SK-N-SH treated with all-trans-retinoic acid at 6 μM for 48 hours (cell line): ENCODE measurements around the gene QPCTL.
A peak's percentile ranks its signal among the peaks of the same experiment; 100 is the strongest.

Source experiments
- ATAC-seq: fragments of 200-7000 bp; cut with Tn5 transposase; 3 replicates; pipeline ENCODE4 v1.9.1; 2020; ENCODE audit warnings: mild to moderate bottlenecking, moderate library complexity
- BACH2 ChIP-seq: fragments of 250-450 bp; sonication (Bioruptor Pico); IDR thresholded peaks from 2 replicates; pipeline ENCODE4 v1.9.0; 2021; ENCODE audit warnings: mild to moderate bottlenecking, borderline replicate concordance
- ESRRG ChIP-seq: fragments of 250-450 bp; sonication (Bioruptor Pico); IDR thresholded peaks from 2 replicates; pipeline ENCODE4 v1.6.1; 2021; ENCODE audit warnings: mild to moderate bottlenecking
- GLIS3 ChIP-seq: fragments of 250-450 bp; sonication (Bioruptor Pico); IDR thresholded peaks from 2 replicates; pipeline ENCODE4 v1.5.0; 2020; ENCODE audit warnings: mild to moderate bottlenecking, moderate library complexity
- ISL1 ChIP-seq: fragments of 250-450 bp; sonication (Bioruptor Pico); IDR thresholded peaks from 2 replicates; pipeline ENCODE4 v2.1.2; 2022; ENCODE audit warnings: mild to moderate bottlenecking, moderate library complexity
- OSR1 ChIP-seq: fragments of 250-450 bp; sonication (Bioruptor Pico); IDR thresholded peaks from 2 replicates; pipeline ENCODE4 v1.8.0; 2022; ENCODE audit warnings: moderate library complexity, mild to moderate bottlenecking, inconsistent platforms
- PPARA ChIP-seq: fragments of 250-450 bp; sonication (Bioruptor Pico); IDR thresholded peaks from 2 replicates; pipeline ENCODE4 v1.5.0; 2020; ENCODE audit warnings: mild to moderate bottlenecking, borderline replicate concordance
- RARB ChIP-seq: fragments of 250-450 bp; sonication (Bioruptor Pico); IDR thresholded peaks from 2 replicates; pipeline ENCODE4 v1.8.0; 2021; ENCODE audit warnings: mild to moderate bottlenecking, moderate library complexity
- SNAI2 ChIP-seq: fragments of 250-450 bp; sonication (Bioruptor Pico); IDR thresholded peaks from 2 replicates; pipeline ENCODE4 v1.5.0; 2020; ENCODE audit warnings: mild to moderate bottlenecking, moderate library complexity
- TCF4 ChIP-seq: fragments of 250-450 bp; sonication (Bioruptor Pico); IDR thresholded peaks from 2 replicates; pipeline ENCODE4 v1.8.0; 2021; ENCODE audit warnings: mild to moderate bottlenecking, moderate library complexity, borderline replicate concordance
- ZC3H10 ChIP-seq: fragments of 250-450 bp; sonication (Bioruptor Pico); IDR thresholded peaks from 2 replicates; pipeline ENCODE4 v1.5.1; 2021; ENCODE audit warnings: mild to moderate bottlenecking, moderate library complexity
- ZFP3 ChIP-seq: fragments of 250-450 bp; sonication (Bioruptor Pico); IDR thresholded peaks from 2 replicates; pipeline ENCODE4 v1.5.0; 2020; ENCODE audit warnings: mild to moderate bottlenecking, moderate library complexity
- ZFP30 ChIP-seq: fragments of 450-650 bp; formaldehyde crosslinking; IDR thresholded peaks from 2 replicates; pipeline ENCODE4 v1.5.0; 2022; ENCODE audit warnings: mild to moderate bottlenecking, moderate library complexity
- ZNF565 ChIP-seq: fragments of 450-650 bp; formaldehyde crosslinking; conservative IDR thresholded peaks from 2 replicates; pipeline ENCODE4 v1.5.0; 2020; ENCODE audit warnings: low read depth, mild to moderate bottlenecking, moderate library complexity
- ZNF70 ChIP-seq: fragments of 450-650 bp; formaldehyde crosslinking; IDR thresholded peaks from 2 replicates; pipeline ENCODE4 v1.5.0; 2020; ENCODE audit warnings: mild to moderate bottlenecking, moderate library complexity
- ZNF8 ChIP-seq: fragments of 450-650 bp; formaldehyde crosslinking; IDR thresholded peaks from 2 replicates; pipeline ENCODE4 v1.5.0; 2020; ENCODE audit warnings: mild to moderate bottlenecking, moderate library complexity
- TF ChIP-seq, protein P1 (sequence below): fragments of 250-450 bp; sonication (Bioruptor Pico); IDR thresholded peaks from 2 replicates; pipeline ENCODE4 v1.5.0; 2020; ENCODE audit warnings: mild to moderate bottlenecking, moderate library complexity
- TF ChIP-seq, protein P2 (sequence below): fragments of 250-450 bp; sonication (Bioruptor Pico); IDR thresholded peaks from 2 replicates; pipeline ENCODE4 v1.5.1; 2021; ENCODE audit warnings: mild to moderate bottlenecking, moderate library complexity
- TF ChIP-seq, protein P3 (sequence below): fragments of 250-450 bp; sonication (Bioruptor Pico); IDR thresholded peaks from 2 replicates; pipeline ENCODE4 v1.8.0; 2021; ENCODE audit warnings: low read depth, mild to moderate bottlenecking, moderate library complexity, borderline replicate concordance
- TF ChIP-seq, protein P4 (sequence below): fragments of 250-450 bp; sonication (Bioruptor Pico); IDR thresholded peaks from 2 replicates; pipeline ENCODE4 v1.5.1; 2020; ENCODE audit warnings: low read depth, mild to moderate bottlenecking, moderate library complexity
- TF ChIP-seq, protein P5 (sequence below): fragments of 250-450 bp; sonication (Bioruptor Pico); IDR thresholded peaks from 2 replicates; pipeline ENCODE4 v1.8.0; 2020; ENCODE audit warnings: mild to moderate bottlenecking, moderate library complexity, borderline replicate concordance

QPCTL gene

DNA sequence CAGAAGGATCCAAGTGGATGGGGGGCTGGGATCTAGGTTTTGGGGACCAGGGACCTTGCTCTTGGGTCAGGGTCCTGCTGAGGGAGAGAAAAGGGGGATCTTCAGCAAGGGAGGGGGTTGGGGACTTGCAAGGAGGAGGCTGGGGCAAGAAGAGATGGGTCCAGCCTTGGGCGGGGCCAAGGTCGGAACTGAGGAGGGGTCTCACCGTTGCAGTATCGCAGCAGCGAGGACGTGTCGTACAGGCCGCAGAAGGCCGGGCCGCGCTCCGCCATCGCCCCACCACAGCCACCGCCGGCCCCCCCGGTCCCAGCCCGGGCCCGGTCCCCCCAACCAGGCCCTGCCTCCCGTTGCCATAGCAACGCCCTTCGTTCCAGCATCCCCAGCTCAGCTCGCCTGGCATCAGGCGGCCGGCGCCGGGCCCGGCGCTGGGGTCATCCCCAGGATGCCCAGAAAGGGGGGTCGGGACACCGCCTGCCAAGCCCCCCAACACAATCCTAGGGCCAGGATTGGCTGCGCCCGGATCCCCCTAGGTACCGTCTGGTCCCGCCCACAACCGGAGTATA lies 47.3 kb upstream of the QPCTL start:
- peak; percentile 8 for ATAC-seq
- TF ChIP-seq ZFP3 (CRISPR knock-in tag), result no peak
- no peak for TF ChIP-seq ZNF565 (CRISPR knock-in tag)
- TF ChIP-seq, protein P1, sequence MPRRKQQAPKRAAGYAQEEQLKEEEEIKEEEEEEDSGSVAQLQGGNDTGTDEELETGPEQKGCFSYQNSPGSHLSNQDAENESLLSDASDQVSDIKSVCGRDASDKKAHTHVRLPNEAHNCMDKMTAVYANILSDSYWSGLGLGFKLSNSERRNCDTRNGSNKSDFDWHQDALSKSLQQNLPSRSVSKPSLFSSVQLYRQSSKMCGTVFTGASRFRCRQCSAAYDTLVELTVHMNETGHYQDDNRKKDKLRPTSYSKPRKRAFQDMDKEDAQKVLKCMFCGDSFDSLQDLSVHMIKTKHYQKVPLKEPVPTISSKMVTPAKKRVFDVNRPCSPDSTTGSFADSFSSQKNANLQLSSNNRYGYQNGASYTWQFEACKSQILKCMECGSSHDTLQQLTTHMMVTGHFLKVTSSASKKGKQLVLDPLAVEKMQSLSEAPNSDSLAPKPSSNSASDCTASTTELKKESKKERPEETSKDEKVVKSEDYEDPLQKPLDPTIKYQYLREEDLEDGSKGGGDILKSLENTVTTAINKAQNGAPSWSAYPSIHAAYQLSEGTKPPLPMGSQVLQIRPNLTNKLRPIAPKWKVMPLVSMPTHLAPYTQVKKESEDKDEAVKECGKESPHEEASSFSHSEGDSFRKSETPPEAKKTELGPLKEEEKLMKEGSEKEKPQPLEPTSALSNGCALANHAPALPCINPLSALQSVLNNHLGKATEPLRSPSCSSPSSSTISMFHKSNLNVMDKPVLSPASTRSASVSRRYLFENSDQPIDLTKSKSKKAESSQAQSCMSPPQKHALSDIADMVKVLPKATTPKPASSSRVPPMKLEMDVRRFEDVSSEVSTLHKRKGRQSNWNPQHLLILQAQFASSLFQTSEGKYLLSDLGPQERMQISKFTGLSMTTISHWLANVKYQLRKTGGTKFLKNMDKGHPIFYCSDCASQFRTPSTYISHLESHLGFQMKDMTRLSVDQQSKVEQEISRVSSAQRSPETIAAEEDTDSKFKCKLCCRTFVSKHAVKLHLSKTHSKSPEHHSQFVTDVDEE (CRISPR knock-in tag), result no peak
- TF ChIP-seq ZNF8, result no peak
- TF ChIP-seq, protein P2, sequence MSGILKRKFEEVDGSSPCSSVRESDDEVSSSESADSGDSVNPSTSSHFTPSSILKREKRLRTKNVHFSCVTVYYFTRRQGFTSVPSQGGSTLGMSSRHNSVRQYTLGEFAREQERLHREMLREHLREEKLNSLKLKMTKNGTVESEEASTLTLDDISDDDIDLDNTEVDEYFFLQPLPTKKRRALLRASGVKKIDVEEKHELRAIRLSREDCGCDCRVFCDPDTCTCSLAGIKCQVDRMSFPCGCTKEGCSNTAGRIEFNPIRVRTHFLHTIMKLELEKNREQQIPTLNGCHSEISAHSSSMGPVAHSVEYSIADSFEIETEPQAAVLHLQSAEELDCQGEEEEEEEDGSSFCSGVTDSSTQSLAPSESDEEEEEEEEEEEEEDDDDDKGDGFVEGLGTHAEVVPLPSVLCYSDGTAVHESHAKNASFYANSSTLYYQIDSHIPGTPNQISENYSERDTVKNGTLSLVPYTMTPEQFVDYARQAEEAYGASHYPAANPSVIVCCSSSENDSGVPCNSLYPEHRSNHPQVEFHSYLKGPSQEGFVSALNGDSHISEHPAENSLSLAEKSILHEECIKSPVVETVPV (CRISPR knock-in tag), result no peak
- TF ChIP-seq, protein P3, sequence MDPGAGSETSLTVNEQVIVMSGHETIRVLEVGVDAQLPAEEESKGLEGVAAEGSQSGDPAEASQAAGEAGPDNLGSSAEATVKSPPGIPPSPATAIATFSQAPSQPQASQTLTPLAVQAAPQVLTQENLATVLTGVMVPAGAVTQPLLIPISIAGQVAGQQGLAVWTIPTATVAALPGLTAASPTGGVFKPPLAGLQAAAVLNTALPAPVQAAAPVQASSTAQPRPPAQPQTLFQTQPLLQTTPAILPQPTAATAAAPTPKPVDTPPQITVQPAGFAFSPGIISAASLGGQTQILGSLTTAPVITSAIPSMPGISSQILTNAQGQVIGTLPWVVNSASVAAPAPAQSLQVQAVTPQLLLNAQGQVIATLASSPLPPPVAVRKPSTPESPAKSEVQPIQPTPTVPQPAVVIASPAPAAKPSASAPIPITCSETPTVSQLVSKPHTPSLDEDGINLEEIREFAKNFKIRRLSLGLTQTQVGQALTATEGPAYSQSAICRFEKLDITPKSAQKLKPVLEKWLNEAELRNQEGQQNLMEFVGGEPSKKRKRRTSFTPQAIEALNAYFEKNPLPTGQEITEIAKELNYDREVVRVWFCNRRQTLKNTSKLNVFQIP (CRISPR knock-in tag), result no peak
- TF ChIP-seq ZNF70 (CRISPR knock-in tag), result no peak
- TF ChIP-seq GLIS3 (CRISPR knock-in tag), result no peak
- no peak for TF ChIP-seq ZC3H10 (CRISPR knock-in tag)
- TF ChIP-seq RARB (CRISPR knock-in tag), result no peak
- TF ChIP-seq SNAI2 (CRISPR knock-in tag), result no peak
- TF ChIP-seq ZFP30 (CRISPR knock-in tag), result no peak
- TF ChIP-seq, protein P4, sequence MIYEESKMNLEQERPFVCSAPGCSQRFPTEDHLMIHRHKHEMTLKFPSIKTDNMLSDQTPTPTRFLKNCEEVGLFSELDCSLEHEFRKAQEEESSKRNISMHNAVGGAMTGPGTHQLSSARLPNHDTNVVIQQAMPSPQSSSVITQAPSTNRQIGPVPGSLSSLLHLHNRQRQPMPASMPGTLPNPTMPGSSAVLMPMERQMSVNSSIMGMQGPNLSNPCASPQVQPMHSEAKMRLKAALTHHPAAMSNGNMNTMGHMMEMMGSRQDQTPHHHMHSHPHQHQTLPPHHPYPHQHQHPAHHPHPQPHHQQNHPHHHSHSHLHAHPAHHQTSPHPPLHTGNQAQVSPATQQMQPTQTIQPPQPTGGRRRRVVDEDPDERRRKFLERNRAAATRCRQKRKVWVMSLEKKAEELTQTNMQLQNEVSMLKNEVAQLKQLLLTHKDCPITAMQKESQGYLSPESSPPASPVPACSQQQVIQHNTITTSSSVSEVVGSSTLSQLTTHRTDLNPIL (CRISPR knock-in tag), result no peak
- TF ChIP-seq PPARA (CRISPR knock-in tag), result no peak
- no peak for TF ChIP-seq BACH2 (CRISPR knock-in tag)
- no peak for TF ChIP-seq OSR1 (CRISPR knock-in tag)
- no peak for TF ChIP-seq TCF4 (CRISPR knock-in tag)
- no peak for TF ChIP-seq ISL1 (CRISPR knock-in tag)

DNA sequence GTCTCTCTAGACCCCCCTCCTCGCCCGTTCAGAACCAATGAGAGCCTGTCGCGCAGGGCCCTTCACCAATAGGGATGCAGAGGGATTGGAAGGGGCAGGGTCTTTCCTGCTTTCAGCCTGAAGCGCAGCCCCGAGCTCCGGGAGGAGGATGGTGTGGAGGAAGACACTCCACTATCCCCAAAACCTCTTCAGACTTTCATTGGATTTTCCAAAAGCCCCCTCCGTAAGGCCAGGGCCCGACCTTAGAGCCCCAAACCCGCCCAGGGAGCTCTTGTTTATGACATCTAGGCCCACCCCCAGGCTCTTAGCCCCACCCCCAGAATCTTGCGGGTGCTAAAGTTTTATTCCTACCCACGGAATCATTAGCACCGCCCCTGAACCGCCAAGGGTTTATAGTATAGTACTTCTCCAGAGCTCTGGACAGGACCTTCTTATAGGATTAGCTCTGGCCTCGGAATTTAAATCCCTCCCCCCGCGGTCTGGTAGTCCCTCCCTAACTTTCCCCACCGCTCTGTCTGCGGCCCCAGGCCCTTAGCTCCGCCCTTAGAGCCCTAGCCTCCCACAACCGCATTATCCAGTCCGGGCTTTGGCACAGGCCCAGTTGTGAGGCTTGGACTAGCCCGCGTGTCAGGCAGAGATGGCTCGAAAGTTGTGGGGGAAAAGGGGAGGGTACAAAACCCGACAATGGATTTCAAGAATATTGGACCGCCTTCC lies 46.7 kb upstream of the QPCTL start:
- TF ChIP-seq ZFP3 (CRISPR knock-in tag), result 0 out of 2 replicates have a peak, but pooled peaks have one; percentile 54
- TF ChIP-seq, protein P2 (CRISPR knock-in tag), result 0 out of 2 replicates have a peak, but pooled peaks have one; percentile 61
- TF ChIP-seq ESRRG (CRISPR knock-in tag), result no peak
- TF ChIP-seq ZNF8, result no peak
- TF ChIP-seq, protein P5, sequence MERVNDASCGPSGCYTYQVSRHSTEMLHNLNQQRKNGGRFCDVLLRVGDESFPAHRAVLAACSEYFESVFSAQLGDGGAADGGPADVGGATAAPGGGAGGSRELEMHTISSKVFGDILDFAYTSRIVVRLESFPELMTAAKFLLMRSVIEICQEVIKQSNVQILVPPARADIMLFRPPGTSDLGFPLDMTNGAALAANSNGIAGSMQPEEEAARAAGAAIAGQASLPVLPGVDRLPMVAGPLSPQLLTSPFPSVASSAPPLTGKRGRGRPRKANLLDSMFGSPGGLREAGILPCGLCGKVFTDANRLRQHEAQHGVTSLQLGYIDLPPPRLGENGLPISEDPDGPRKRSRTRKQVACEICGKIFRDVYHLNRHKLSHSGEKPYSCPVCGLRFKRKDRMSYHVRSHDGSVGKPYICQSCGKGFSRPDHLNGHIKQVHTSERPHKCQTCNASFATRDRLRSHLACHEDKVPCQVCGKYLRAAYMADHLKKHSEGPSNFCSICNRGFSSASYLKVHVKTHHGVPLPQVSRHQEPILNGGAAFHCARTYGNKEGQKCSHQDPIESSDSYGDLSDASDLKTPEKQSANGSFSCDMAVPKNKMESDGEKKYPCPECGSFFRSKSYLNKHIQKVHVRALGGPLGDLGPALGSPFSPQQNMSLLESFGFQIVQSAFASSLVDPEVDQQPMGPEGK (CRISPR knock-in tag), result peak; percentile 64; the same call in 1 of the 2 replicates
- TF ChIP-seq ZC3H10 (CRISPR knock-in tag), result no peak
- peak; percentile 27; the same call in 1 of the 2 replicates for TF ChIP-seq ZNF70 (CRISPR knock-in tag)
- TF ChIP-seq GLIS3 (CRISPR knock-in tag), result 0 out of 2 replicates have a peak, but pooled peaks have one; percentile 56
- TF ChIP-seq, all 23 proteins: peak for 5
- ATAC-seq, result peak; percentile 95
